ENCODE data around the gene PRICKLE3.

PRICKLE3 gene, protein sequence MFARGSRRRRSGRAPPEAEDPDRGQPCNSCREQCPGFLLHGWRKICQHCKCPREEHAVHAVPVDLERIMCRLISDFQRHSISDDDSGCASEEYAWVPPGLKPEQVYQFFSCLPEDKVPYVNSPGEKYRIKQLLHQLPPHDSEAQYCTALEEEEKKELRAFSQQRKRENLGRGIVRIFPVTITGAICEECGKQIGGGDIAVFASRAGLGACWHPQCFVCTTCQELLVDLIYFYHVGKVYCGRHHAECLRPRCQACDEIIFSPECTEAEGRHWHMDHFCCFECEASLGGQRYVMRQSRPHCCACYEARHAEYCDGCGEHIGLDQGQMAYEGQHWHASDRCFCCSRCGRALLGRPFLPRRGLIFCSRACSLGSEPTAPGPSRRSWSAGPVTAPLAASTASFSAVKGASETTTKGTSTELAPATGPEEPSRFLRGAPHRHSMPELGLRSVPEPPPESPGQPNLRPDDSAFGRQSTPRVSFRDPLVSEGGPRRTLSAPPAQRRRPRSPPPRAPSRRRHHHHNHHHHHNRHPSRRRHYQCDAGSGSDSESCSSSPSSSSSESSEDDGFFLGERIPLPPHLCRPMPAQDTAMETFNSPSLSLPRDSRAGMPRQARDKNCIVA

GRCh38 chrX:49186125-49187027, at the start of gene PRICKLE3:
PRICKLE3 (minus strand) TSS chrX:49186373; CDS start chrX:49186297, 76 bp downstream.
- peak; percentile 20 for DNase-seq

- DNase-seq, result no peak
Measured at GRCh38 chrX:49233887-49234555, 47.8 kb upstream of the PRICKLE3 start.

DNA sequence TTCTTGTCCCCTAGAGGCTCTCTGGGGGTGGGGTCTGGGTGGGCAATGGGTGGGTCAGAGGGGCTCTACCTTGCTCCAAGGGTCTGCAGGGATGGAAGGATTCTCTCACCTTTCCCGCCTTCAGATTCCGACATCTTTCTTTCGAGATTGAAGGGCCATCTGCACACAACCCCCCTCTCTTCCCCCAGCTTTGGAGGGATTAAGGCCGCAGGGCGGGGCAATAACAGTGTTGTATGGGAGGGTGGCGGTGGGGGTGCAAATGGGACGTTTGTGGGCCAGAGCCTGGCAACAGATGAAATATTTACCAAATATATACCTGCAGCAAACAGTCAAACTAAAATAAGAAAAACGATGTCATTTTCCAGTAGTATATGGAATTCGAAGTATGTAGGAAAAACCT, 47.0 kb upstream of the PRICKLE3 start, which contains the start of gene CACNA1F:
TSS of gene CACNA1F (minus strand) at position 165 of the 400 bp plus-strand sequence. CDS start at position 134, 31 bp downstream.
- no peak for DNase-seq

DNA sequence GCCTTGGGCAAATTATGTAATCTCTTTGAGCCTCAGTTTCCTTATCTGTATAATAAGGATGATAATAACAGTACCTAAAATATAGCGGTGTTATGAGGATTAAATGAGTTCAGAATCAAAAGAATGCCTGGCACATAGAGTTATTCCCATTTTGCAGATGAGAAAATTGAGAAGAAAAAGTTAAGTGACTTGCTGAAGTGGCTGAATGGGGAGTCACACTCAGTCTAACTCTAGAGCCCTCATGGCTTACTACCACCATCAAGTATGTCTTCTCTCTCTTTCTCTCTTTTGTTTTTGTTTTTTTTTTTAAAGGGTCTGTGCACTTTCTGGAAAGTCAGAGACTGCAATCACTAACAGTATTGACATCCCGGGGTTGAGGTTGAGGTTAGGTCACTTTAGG, 46.4 kb upstream of the PRICKLE3 start:
- no peak for DNase-seq

DNA sequence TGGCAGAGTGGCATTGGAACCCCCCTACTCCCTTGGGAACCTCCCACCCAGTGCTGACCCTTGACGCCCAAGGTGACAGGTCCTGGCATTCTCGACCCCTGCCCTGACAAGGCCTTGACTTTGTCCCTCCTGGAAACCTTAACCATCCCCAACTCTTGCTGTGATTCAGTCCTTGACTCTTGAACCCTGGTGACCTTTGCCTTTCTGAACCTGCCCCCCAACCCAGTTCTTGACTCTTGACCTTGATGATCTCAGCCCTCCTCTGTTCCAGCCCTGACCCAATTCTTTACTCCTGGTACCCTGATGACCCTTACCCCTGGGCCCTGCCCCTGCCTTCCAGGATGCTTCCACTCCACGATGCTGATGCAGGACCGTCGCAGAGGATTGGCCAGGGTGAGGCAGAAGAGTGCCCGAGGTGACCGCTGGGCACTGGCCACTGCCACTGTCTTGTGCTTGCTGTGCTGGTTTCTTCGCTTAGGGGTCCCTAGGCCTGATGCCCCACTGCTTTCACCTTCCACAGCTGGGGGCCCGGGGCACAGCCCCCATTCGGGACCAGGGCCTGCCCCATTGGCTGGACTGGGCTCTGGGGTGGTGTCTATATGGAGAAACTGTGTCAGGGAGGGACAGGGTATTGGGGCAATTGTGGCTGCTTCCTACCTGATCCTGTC, 45.3 kb upstream of the PRICKLE3 start:
- DNase-seq, result no peak

GRCh38 chrX:49230500-49231232, 44.5 kb upstream of the PRICKLE3 start:
- no peak for DNase-seq

DNA sequence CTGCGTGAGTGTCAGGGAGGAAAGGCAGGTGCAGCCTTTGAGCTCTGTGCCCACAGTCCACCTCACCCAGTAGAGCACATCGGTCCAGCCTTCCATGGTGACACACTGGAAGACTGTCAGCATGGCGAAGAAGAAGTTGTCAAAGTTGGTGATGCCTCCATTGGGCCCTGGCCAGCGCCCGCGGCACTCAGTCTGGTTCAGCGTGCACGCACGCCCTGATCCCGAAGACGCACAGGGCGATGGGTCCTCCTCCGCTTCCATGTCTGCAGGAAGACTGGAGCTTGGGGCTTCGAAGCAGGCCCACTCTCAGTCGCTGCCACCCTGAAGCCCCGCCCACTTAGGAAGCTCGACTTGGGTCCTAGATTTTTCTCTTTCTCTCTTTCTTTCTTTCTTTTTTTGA, 42.0 kb upstream of the PRICKLE3 start:
- no peak for DNase-seq

GRCh38 chrX:49227726-49228125, 41.6 kb upstream of the PRICKLE3 start:
- DNase-seq, result no peak

- DNase-seq, result no peak
Measured at GRCh38 chrX:49226946-49227345, 40.8 kb upstream of the PRICKLE3 start.

GRCh38 chrX:49225858-49226257, 39.7 kb upstream of the PRICKLE3 start:
- no peak for DNase-seq

DNA sequence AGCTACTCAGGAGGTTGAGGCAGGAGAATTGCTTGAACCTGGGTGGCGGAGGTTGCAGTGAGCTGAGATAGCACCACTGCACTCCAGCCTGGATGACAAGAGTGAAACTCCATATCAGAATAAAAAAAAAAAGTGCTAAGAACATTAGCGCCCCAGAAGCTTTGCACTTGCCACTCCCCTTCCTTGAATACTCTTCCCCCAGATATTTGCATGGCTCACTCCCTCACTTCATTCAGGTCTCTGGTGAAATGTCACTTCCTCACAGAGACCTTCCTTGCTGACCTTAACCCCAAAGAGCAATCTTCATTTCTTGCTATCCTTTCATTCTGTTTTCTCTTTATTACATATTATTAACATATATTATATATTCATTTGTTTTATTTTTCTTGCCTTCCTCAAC, 35.7 kb upstream of the PRICKLE3 start:
- no peak for DNase-seq

DNA sequence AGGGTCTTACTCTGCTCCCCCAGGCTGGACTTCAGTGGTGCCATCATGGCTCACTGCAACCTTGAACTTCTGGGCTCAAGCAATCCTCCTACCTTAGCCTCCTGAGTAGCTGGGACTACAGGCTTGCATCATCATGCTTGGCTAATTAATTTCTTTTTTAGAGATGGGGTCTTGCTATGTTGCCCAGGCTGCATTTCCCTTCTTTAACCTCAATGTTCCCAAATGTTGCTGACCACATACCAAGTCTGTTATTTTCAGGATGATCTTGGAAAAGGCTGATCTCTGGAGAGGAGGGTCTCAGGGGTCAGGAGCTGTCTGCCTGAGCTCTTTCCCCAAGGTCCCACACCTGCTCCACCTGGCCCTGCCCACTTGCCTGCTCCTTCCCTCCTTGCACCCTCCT, 33.9 kb upstream of the PRICKLE3 start:
- DNase-seq, result no peak

DNA sequence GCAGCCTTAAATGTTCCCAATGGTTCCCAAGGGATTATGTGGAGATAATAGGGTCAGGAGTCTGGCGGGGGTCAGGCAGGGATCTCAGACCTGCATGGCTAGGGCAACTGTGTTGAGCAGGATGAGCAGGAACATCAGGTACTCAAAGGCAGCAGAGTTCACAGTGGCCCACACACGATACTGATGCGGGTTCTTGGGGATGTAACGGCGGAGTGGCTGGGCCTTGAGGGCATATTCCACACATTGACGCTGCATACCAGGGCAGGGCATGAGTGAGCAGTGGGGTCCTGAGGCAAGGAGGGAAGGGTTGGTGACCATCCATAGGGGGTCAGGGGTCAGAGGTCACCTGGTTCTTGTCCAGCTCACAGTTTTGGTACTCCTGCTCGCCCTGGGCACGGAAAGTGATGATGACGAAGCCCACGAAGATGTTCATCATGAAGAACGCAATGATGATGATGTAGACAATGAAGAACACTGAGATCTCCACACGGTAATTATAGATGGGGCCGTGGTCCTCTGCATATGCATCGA, 28.9 kb upstream of the PRICKLE3 start:
- DNase-seq, result no peak

DNA sequence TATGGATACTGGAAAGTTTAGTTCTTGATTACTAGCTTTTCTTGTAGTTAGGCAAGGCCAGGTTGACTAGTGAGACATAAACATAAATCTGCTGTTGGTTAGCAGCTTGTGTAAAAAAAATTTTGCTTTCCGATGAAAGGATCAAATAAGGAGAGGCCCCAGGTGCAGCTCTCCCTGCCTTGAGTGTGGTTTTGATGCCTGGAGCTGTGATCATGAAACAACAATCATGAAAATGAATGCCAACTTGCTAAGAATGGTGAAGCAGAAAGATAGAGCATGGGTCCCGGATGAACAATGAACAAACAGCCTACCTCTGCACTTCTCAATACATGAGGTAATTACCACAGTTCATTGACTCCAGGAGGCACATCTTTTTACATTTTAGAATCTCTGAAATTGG, 28.2 kb upstream of the PRICKLE3 start:
- no peak for DNase-seq

DNA sequence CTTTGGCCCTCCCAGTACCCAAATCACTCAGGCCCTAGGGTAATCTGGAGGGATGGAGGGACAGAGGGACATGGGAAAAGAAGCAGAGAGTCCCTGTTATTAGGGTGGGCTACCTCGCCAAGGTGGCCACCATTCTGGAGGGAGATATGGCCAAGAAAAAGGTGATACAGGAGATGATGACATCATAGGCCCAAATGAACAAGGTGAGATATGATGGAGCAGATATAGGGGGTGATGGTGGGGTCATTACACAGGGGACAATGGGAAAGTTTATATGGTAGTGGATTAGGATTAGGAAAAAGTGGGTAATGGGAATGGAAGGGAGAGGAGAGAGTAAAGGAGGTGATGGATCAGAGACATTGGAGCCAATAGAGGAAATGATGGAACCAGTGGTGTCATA, 26.7 kb upstream of the PRICKLE3 start:
- no peak for DNase-seq

DNA sequence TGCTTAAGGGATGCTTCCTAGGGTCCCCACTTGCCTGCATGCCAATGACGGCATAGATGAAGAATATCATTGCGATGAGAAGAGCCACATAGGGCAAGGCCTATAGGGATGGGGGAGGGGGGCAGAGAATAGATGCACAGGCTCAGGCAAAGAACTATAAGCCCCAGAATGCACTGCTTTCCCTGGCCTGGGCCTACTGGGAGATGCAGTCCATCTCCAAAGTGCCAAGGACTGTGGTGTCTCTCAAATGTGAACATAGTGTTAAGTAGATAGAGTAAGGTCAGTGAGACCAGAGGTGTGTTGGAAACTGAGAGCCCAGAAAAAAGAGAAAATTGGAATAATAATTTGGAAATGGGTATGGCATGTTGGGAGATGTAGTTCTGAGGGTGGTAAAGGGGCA, 26.0 kb upstream of the PRICKLE3 start:
- DNase-seq, result no peak

GRCh38 chrX:49211074-49211473, 24.9 kb upstream of the PRICKLE3 start:
- no peak for DNase-seq

GRCh38 chrX:49210406-49210805, 24.2 kb upstream of the PRICKLE3 start:
- DNase-seq, result no peak

- no peak for DNase-seq
Measured at GRCh38 chrX:49209434-49210251, 23.5 kb upstream of the PRICKLE3 start.

- no peak for DNase-seq
Measured at GRCh38 chrX:49208399-49208798, 22.2 kb upstream of the PRICKLE3 start.

All from NCI-H748 treated with DMSO at 0.1 percent for 48 hours (cell line).